Ishikawa (cell line): ENCODE measurements around the gene SLC39A1.

Experiments used
- CEBPB ChIP-seq: IDR thresholded peaks from 2 replicates; pipeline ENCODE4 v1.6.1; 2012
- CREB1 ChIP-seq: IDR thresholded peaks from 2 replicates; pipeline ENCODE4 v1.6.1; 2012; ENCODE audit warnings: low read depth
- EGR1 ChIP-seq: IDR thresholded peaks from 2 replicates; pipeline ENCODE4 v1.6.1; 2012
- EP300 ChIP-seq: IDR thresholded peaks from 2 replicates; pipeline ENCODE4 v1.6.1; 2012; ENCODE audit warnings: borderline replicate concordance
- FOXM1 ChIP-seq: IDR thresholded peaks from 2 replicates; pipeline ENCODE4 v1.6.1; 2012; ENCODE audit warnings: low read depth, borderline replicate concordance
- MAX ChIP-seq: IDR thresholded peaks from 2 replicates; pipeline ENCODE4 v1.6.1; 2012
- NFIC ChIP-seq: IDR thresholded peaks from 2 replicates; pipeline ENCODE4 v1.6.1; 2012
- RAD21 ChIP-seq: IDR thresholded peaks from 2 replicates; pipeline ENCODE4 v1.6.1; 2012; ENCODE audit warnings: low read depth
- REST ChIP-seq: IDR thresholded peaks from 2 replicates; pipeline ENCODE4 v1.6.1; 2012; ENCODE audit warnings: low read depth, mild to moderate bottlenecking
- TAF1 ChIP-seq: IDR thresholded peaks from 2 replicates; pipeline ENCODE4 v1.6.1; 2012; ENCODE audit warnings: low read depth, mild to moderate bottlenecking
- TCF12 ChIP-seq: IDR thresholded peaks from 2 replicates; pipeline ENCODE4 v1.6.1; 2012; ENCODE audit warnings: low read depth
- TEAD4 ChIP-seq: IDR thresholded peaks from 2 replicates; pipeline ENCODE4 v1.6.1; 2012
- YY1 ChIP-seq: IDR thresholded peaks from 2 replicates; pipeline ENCODE4 v1.6.1; 2012; ENCODE audit warnings: low read depth
- ZBTB7A ChIP-seq: IDR thresholded peaks from 2 replicates; pipeline ENCODE4 v1.6.1; 2012; ENCODE audit warnings: low read depth

- no peak for TF ChIP-seq REST
- TF ChIP-seq FOXM1, result no peak
- no peak for TF ChIP-seq YY1
- TF ChIP-seq EP300, result no peak
- no peak for TF ChIP-seq MAX
- TF ChIP-seq CREB1, result no peak
- TF ChIP-seq TCF12, result no peak
- TF ChIP-seq TEAD4, result no peak
- TF ChIP-seq RAD21, result no peak
- no peak for TF ChIP-seq EGR1
- no peak for TF ChIP-seq CEBPB
- TF ChIP-seq ZBTB7A, result no peak
- TF ChIP-seq TAF1, result no peak
- no peak for TF ChIP-seq NFIC
Measured at GRCh38 chr1:153942766-153943549, 20.4 kb downstream of the SLC39A1 start.
